Transverse colon (tissue), 4 donors: ENCODE results near the gene ABCE1.

Experiments
- EP300 ChIP-seq: sonication (generic); formaldehyde crosslinking; IDR thresholded peaks from one replicate; pipeline ENCODE4 v1.6.1; 2017; ENCODE audit warnings: antibody characterized with exemption, low read depth
- POLR2A ChIP-seq: fragments of 450-650 bp; IDR thresholded peaks from one replicate; pipeline ENCODE4 v1.6.1; 2016; ENCODE audit warnings: antibody characterized with exemption, mild to moderate bottlenecking, moderate library complexity
- POLR2AphosphoS5 ChIP-seq, 3 donors: sonication (generic); formaldehyde crosslinking; IDR thresholded peaks; one replicate each; pipeline ENCODE4 v1.6.1; 2016; ENCODE audit warnings: antibody characterized with exemption in 3 of 3
- TF ChIP-seq, protein P1 (sequence below), 5 experiments: fragments of 200-600 bp in 3 of 5; fragments of 450-650 bp in 2 of 5; sonication (generic) in 3 of 5; IDR thresholded peaks; 1 replicate in 2 of 5; 2 replicates in 3 of 5; pipeline ENCODE4 v1.5.1; 2016 to 2017; ENCODE audit warnings: antibody characterized with exemption in 5 of 5, inconsistent platforms in 3 of 5, mild to moderate bottlenecking in 2 of 5, moderate library complexity in 1 of 5

DNA sequence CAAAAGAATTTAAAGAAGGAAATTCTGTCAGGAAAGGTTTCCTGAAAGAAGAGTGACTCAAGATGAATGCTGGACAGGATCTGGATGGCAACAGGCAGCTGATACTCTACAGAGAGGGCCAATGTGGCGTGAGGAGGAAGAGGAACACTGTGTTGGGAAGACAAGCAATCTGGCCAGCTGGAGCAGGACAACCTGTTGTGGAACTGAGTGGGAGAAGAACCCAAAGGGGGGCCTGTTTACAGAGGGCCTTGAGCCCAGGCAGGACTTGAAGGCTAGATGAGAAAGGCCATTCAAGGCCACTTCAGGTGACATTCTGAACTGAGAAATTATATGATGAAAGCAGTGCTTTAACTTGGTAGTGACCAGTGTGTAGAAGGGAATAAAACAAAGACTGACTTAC is 73.8 kb downstream of the ABCE1 start:
- TF ChIP-seq, protein P1, sequence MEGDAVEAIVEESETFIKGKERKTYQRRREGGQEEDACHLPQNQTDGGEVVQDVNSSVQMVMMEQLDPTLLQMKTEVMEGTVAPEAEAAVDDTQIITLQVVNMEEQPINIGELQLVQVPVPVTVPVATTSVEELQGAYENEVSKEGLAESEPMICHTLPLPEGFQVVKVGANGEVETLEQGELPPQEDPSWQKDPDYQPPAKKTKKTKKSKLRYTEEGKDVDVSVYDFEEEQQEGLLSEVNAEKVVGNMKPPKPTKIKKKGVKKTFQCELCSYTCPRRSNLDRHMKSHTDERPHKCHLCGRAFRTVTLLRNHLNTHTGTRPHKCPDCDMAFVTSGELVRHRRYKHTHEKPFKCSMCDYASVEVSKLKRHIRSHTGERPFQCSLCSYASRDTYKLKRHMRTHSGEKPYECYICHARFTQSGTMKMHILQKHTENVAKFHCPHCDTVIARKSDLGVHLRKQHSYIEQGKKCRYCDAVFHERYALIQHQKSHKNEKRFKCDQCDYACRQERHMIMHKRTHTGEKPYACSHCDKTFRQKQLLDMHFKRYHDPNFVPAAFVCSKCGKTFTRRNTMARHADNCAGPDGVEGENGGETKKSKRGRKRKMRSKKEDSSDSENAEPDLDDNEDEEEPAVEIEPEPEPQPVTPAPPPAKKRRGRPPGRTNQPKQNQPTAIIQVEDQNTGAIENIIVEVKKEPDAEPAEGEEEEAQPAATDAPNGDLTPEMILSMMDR (IDR thresholded peaks at IDR 0.05): no peak
- no peak for TF ChIP-seq POLR2A
- TF ChIP-seq POLR2AphosphoS5 (IDR thresholded peaks at IDR 0.05): no peak
- TF ChIP-seq EP300: no peak
